HepG2 (cell line): ENCODE data around the gene POLDIP3.
"Not testable (repeated sequence)": the region's sequence is repeated elsewhere in the genome, so short reads cannot be mapped to it uniquely, and the experiment has no call there.

Source experiments
- CHD2 ChIP-seq: IDR thresholded peaks from 2 replicates; pipeline ENCODE4 v1.6.1; 2011; ENCODE audit warnings: low read depth, low read length, improper control_type of control experiment
- CTCF ChIP-seq: sonication (generic); formaldehyde crosslinking; IDR thresholded peaks from 2 replicates; pipeline ENCODE4 v1.5.0; 2020; ENCODE audit warnings: mild to moderate bottlenecking, missing genetic modification reagents, moderate library complexity
- ELF3 ChIP-seq: IDR thresholded peaks from 2 replicates; pipeline ENCODE4 v1.6.1; 2016; ENCODE audit warnings: missing genetic modification reagents, missing compliant biosample characterization
- ELF4 ChIP-seq: sonication (generic); formaldehyde crosslinking; IDR thresholded peaks from 2 replicates; pipeline ENCODE4 v1.5.0; 2020; ENCODE audit warnings: missing genetic modification reagents, mild to moderate bottlenecking, moderate library complexity, borderline replicate concordance
- EP300 ChIP-seq, 3 experiments: sonication (generic) in 1 of 3; formaldehyde crosslinking in 1 of 3; IDR thresholded peaks; 2 replicates each; pipeline versions ENCODE4 v1.5.1 to v1.6.1; 2011 to 2020; ENCODE audit warnings: low read depth in 2 of 3, low read length in 2 of 3, borderline replicate concordance in 1 of 3, improper control_type of control experiment in 1 of 3, mild to moderate bottlenecking in 1 of 3, missing genetic modification reagents in 1 of 3, moderate library complexity in 1 of 3
- EZH2 ChIP-seq: conservative IDR thresholded peaks from 2 replicates; pipeline ENCODE4 v1.6.1; 2012; ENCODE audit warnings: mild to moderate bottlenecking, low read depth, low read length, moderate library complexity
- GATAD2A ChIP-seq: IDR thresholded peaks from 2 replicates; pipeline ENCODE4 v1.6.1; 2016
- GMEB1 ChIP-seq: sonication (generic); formaldehyde crosslinking; IDR thresholded peaks from 2 replicates; pipeline ENCODE4 v1.5.1; 2020; ENCODE audit warnings: missing genetic modification reagents, mild to moderate bottlenecking, borderline replicate concordance
- KDM1A ChIP-seq: IDR thresholded peaks from 2 replicates; pipeline ENCODE4 v1.6.1; 2016; ENCODE audit warnings: missing compliant biosample characterization
- NAIF1 ChIP-seq: sonication (generic); formaldehyde crosslinking; IDR thresholded peaks from 2 replicates; pipeline ENCODE4 v1.5.0; 2020; ENCODE audit warnings: mild to moderate bottlenecking, missing genetic modification reagents, borderline replicate concordance
- POLR2A ChIP-seq, 2 experiments: IDR thresholded peaks; 2 replicates each; pipeline ENCODE4 v1.6.1; 2011; ENCODE audit warnings: low read depth in 2 of 2, low read length in 2 of 2, mild to moderate bottlenecking in 1 of 2, moderate library complexity in 1 of 2; ENCODE audit not compliant: insufficient read depth in 1 of 2
- TBL1XR1 ChIP-seq: fragments of 150-350 bp; IDR thresholded peaks from 2 replicates; pipeline ENCODE4 v1.6.1; 2014; ENCODE audit warnings: borderline replicate concordance, low read length; ENCODE audit not compliant: partially characterized antibody
- ZNF124 ChIP-seq: sonication (generic); formaldehyde crosslinking; IDR thresholded peaks from 2 replicates; pipeline ENCODE4 v1.4.0; 2020; ENCODE audit warnings: missing genetic modification reagents
- ZNF83 ChIP-seq: sonication (generic); formaldehyde crosslinking; IDR thresholded peaks from 2 replicates; pipeline ENCODE4 v1.4.0; 2020; ENCODE audit warnings: missing genetic modification reagents, mild to moderate bottlenecking, borderline replicate concordance

GRCh38 chr22:42563943-42564342 is 50.7 kb downstream of the POLDIP3 start:
- not testable (repeated sequence) for TF ChIP-seq CTCF (CRISPR knock-in tag); ELF3; CHD2; NAIF1 (CRISPR knock-in tag); TBL1XR1; ZNF124 (CRISPR knock-in tag); EP300 (IDR thresholded peaks at IDR 0.05; ENCODE audit: low read depth in 2 of 2, low read length in 2 of 2); EP300 (CRISPR knock-in tag; IDR thresholded peaks at IDR 0.05; ENCODE audit: borderline replicate concordance); KDM1A (CRISPR knock-in tag); POLR2A (IDR thresholded peaks at IDR 0.05; ENCODE audit: insufficient read depth in 1 of 2, low read depth in 2 of 2, low read length in 2 of 2); GATAD2A (CRISPR knock-in tag); EZH2; ZNF83 (CRISPR knock-in tag); GMEB1 (CRISPR knock-in tag); ELF4
